K562 (cell line): ENCODE measurements around the gene DENND6B. TPM values are rescaled to one million over a fixed set of nuclear protein-coding genes. Genes with fewer than 3 reads are reported as not detected.

Experiments used
- ATAC-seq: fragments of 200-7000 bp; cut with Tn5 transposase; 3 replicates; pipeline ENCODE4 v1.9.1; 2020; ENCODE audit warnings: moderate library complexity
- BruUV-seq: library from RNA; stranded (reverse); fragments of 400-500 nt; replicated peaks from 2 replicates; lab custom pipeline; 2021; lab: Mats Ljungman, UMichigan
- CTCF ChIA-PET: fragments of 300-600 bp; formaldehyde crosslinking; extraction: SDS; loops from one replicate; lab custom pipeline; 2021; ENCODE audit warnings: low intra/inter-chr PET ratio; lab: Yijun Ruan, JAX
- POLR2A ChIA-PET: fragments of 300-600, 350-650 bp; sonication (Branson Sonifier 250); formaldehyde crosslinking; extraction: SDS; loops from one replicate; lab custom pipeline; 2021; ENCODE audit warnings: antibody characterized with exemption, inconsistent platforms; lab: Yijun Ruan, JAX
- DNase-seq, 4 experiments: peaks; one replicate each; pipeline versions ENCODE4 v3.0.0 to v3.0.0-alpha.2; 2011 to 2018; ENCODE audit warnings: low spot score in 3 of 4, mixed read lengths in 3 of 4; ENCODE audit errors: extremely low read depth in 1 of 4
- FAIRE-seq: peaks from 2 replicates; lab custom pipeline; 2011; peaks lifted over from hg19 to GRCh38; lab: Jason Lieb, UNC
- H2AFZ ChIP-seq: 2 replicates; pipeline ENCODE4 v1.6.0; 2011; ENCODE audit warnings: low read depth, low read length, control low read depth, inconsistent platforms
- H3K27ac ChIP-seq: fragments of 200-600 bp; 3 replicates; pipeline ENCODE4 v1.8.0; 2011; ENCODE audit warnings: low read depth, mild to moderate bottlenecking, control low read depth, inconsistent platforms, low read length, moderate library complexity, mixed read lengths; ENCODE audit errors: extremely low read depth
- H3K27me3 ChIP-seq, 2 experiments: fragments of 300-600 bp in 1 of 2; 2 replicates in 1 of 2; 3 replicates in 1 of 2; pipeline versions ENCODE4 v1.6.0 to v1.8.0; 2011; ENCODE audit warnings: inconsistent platforms in 2 of 2, low read length in 2 of 2, mild to moderate bottlenecking in 1 of 2, mixed read lengths in 1 of 2, moderate library complexity in 1 of 2; ENCODE audit not compliant: control insufficient read depth in 2 of 2, insufficient read depth in 2 of 2
- H3K36me3 ChIP-seq: fragments of 300-600 bp; 3 replicates; pipeline ENCODE4 v1.8.0; 2011; ENCODE audit warnings: mild to moderate bottlenecking, low read length, inconsistent platforms; ENCODE audit not compliant: control insufficient read depth, insufficient read depth
- H3K4me1 ChIP-seq, 2 experiments: fragments of 200-600 bp in 1 of 2; replicated peaks in 1 of 2; 2 replicates in 1 of 2; 3 replicates in 1 of 2; pipeline versions ENCODE4 v1.5.1 to v1.8.0; 2011; ENCODE audit warnings: inconsistent platforms in 2 of 2, low read length in 2 of 2, mild to moderate bottlenecking in 1 of 2, mixed read lengths in 1 of 2, moderate library complexity in 1 of 2; ENCODE audit not compliant: control insufficient read depth in 2 of 2, insufficient read depth in 2 of 2
- H3K4me2 ChIP-seq: 2 replicates; pipeline ENCODE4 v1.6.1; 2011; ENCODE audit warnings: low read length, control low read depth, inconsistent platforms, mixed read lengths; ENCODE audit not compliant: insufficient read depth
- H3K4me3 ChIP-seq: fragments of 200-600 bp; sonication (generic), shearing (Covaris generic); 2 replicates; pipeline ENCODE4 v1.5.1; 2016; ENCODE audit warnings: control low read depth, inconsistent platforms
- H3K79me2 ChIP-seq: fragments of 200-600 bp; 3 replicates; pipeline ENCODE4 v1.8.0; 2011; ENCODE audit warnings: low read length, inconsistent platforms; ENCODE audit not compliant: control insufficient read depth, insufficient read depth
- H3K9ac ChIP-seq, 2 experiments: 2 replicates each; pipeline versions ENCODE4 v1.6.0 to v1.6.1; 2011; ENCODE audit warnings: low read depth in 2 of 2, low read length in 2 of 2, control low read depth in 1 of 2, inconsistent platforms in 1 of 2, mild to moderate bottlenecking in 1 of 2, mixed read lengths in 1 of 2; ENCODE audit not compliant: insufficient read depth in 1 of 2
- H3K9me1 ChIP-seq: one replicate; pipeline ENCODE4 v1.6.0; 2011; ENCODE audit warnings: inconsistent platforms, mild to moderate bottlenecking, low read length, moderate library complexity; ENCODE audit not compliant: control insufficient read depth, insufficient read depth
- H3K9me3 ChIP-seq: replicated peaks from 2 replicates; pipeline ENCODE4 v1.5.1; 2011; ENCODE audit warnings: low read depth, low read length, inconsistent platforms; ENCODE audit not compliant: control insufficient read depth, insufficient read depth
- H4K20me1 ChIP-seq: replicated peaks from 2 replicates; pipeline ENCODE4 v1.6.1; 2011; ENCODE audit warnings: low read length, inconsistent platforms, mixed read lengths; ENCODE audit not compliant: control insufficient read depth, insufficient read depth
- CEBPG ChIP-seq, 3 experiments: fragments of 200-800 bp in 1 of 3; sonication (Bioruptor generic) in 1 of 3; sonication (generic) in 1 of 3; formaldehyde crosslinking in 1 of 3; IDR thresholded peaks in 2 of 3; conservative IDR thresholded peaks in 1 of 3; 2 replicates each; pipeline versions ENCODE4 v1.6.1 to v1.8.0; 2016 to 2022; ENCODE audit warnings: missing compliant biosample characterization in 2 of 3, missing genetic modification characterization in 2 of 3, mild to moderate bottlenecking in 1 of 3, missing genetic modification reagents in 1 of 3
- CUX1 ChIP-seq: fragments of 200-800 bp; sonication (Bioruptor generic); IDR thresholded peaks from 2 replicates; pipeline ENCODE4 v1.6.1; 2016; ENCODE audit warnings: missing genetic modification characterization, missing compliant biosample characterization
- ETV6 ChIP-seq, 3 experiments: fragments of 150-350 bp in 1 of 3; sonication (generic) in 1 of 3; formaldehyde crosslinking in 1 of 3; IDR thresholded peaks; 2 replicates each; pipeline versions ENCODE4 v1.6.1 to v1.8.0; 2014 to 2022; ENCODE audit warnings: borderline replicate concordance in 2 of 3, low read depth in 2 of 3, antibody characterized with exemption in 1 of 3, low read length in 1 of 3, mild to moderate bottlenecking in 1 of 3, missing genetic modification reagents in 1 of 3
- FOXP4 ChIP-seq: sonication (generic); formaldehyde crosslinking; IDR thresholded peaks from 2 replicates; pipeline ENCODE4 v1.8.0; 2022; ENCODE audit warnings: mild to moderate bottlenecking, missing genetic modification reagents, borderline replicate concordance
- RBFOX2 ChIP-seq: fragments of 200-400 bp; formaldehyde crosslinking; IDR thresholded peaks from 2 replicates; pipeline ENCODE4 v1.6.1; 2017; ENCODE audit warnings: low read depth, mild to moderate bottlenecking, low read length, moderate library complexity
- SRSF7 ChIP-seq: fragments of 200-400 bp; formaldehyde crosslinking; optimal IDR thresholded peaks from 2 replicates; pipeline ENCODE3; 2017; ENCODE audit warnings: mild to moderate bottlenecking, low read depth, low read length
- ZBTB2 ChIP-seq: fragments of 450-650 bp; IDR thresholded peaks from 2 replicates; pipeline ENCODE4 v1.6.1; 2016; ENCODE audit warnings: antibody characterized with exemption
- ZC3H4 ChIP-seq: sonication (generic); formaldehyde crosslinking; IDR thresholded peaks from 2 replicates; pipeline ENCODE4 v1.9.0; 2021; ENCODE audit warnings: missing genetic modification reagents, borderline replicate concordance
- ZFP30 ChIP-seq: fragments of 250-450 bp; sonication (Bioruptor Pico); IDR thresholded peaks from 2 replicates; pipeline ENCODE4 v1.8.0; 2022; ENCODE audit warnings: moderate library complexity, mild to moderate bottlenecking, inconsistent platforms, borderline replicate concordance
- ZNF717 ChIP-seq: fragments of 250-450 bp; sonication (Bioruptor Pico); IDR thresholded peaks from 2 replicates; pipeline ENCODE4 v1.5.0; 2021
- WGBS: fragments of 100-300 bp; shearing (Covaris generic); methylation state at CpG from one replicate; pipeline ENCODE4 v1.1.6; 2016; ENCODE audit warnings: low coverage, mixed read lengths; ENCODE audit not compliant: insufficient coverage; ENCODE audit errors: missing lambda C conversion rate; 5-methylcytosine and 5-hydroxymethylcytosine counted together
- in situ Hi-C: fragments of 300-500 bp; cut with MboI; formaldehyde crosslinking; loops from 4 replicates; pipeline ENCODE4 v1.15.0; 2018; ENCODE audit warnings: inconsistent platforms, mixed read lengths
- intact Hi-C: fragments of 100-400 bp; cut with micrococcal nuclease; formaldehyde crosslinking; loops from 2 replicates; pipeline ENCODE4 v1.14.2; 2022
- polyA plus RNA-seq, 8 experiments: library from polyadenylated mRNA; depleted of rRNA in 4 of 8; stranded (reverse) in 5 of 8; unstranded in 3 of 8; fragments of >200 nt; fragmentation: Nextera tagmentation in 2 of 8; fragmentation: Illumina TruSeq in 1 of 8; extraction: Ambion mirVana in 2 of 8; extraction: Trizol in 1 of 8; gene quantifications; 2 replicates each; pipeline versions ENCODE4 v1.2.1 to v1.2.3, GENCODE V29; 2011 to 2014; ENCODE audit warnings: inconsistent platforms in 1 of 8, missing spikeins in 1 of 8
- total RNA-seq, 7 experiments: library from RNA; depleted of rRNA in 6 of 7; stranded (reverse); fragments of >200 nt in 6 of 7; fragmentation: Illumina TruSeq in 2 of 7; extraction: Trizol in 2 of 7; gene quantifications; 2 replicates each; pipeline versions ENCODE4 v1.2.1 to v1.2.3, GENCODE V29; 2011 to 2021; ENCODE audit warnings: low replicate concordance in 1 of 7

DENND6B gene
- total and polyA plus RNA-seq, 9 of the 15 experiments (the other 6 are each of a cell fraction or from before 2014, with no cell fraction given): 0.07 to 3.7 (median 1.5) TPM

- no peak for FAIRE-seq
- Histone ChIP-seq H3K79me2 (peaks cover 4% of the 10 kb centered on the region), H2AFZ (no peak overlapping the region), H3K27me3 (no peaks in the 10 kb centered on the region), H3K4me3 (no peak overlapping the region), H4K20me1 (no peaks in the 10 kb centered on the region), H3K9me3 (no peaks in the 10 kb centered on the region), H3K9me1 (no peaks in the 10 kb centered on the region), H3K4me1 (peaks cover 15 to 84% of the 10 kb centered on the region in 2 experiments), H3K36me3 (no peaks in the 10 kb centered on the region), H3K4me2 (no peak overlapping the region), H3K9ac (peak overlapping the region in 1 of 2 experiments; percentile 17; a peak in 1 of 4 replicates), H3K27ac (no peak overlapping the region)
- intact Hi-C loops (no loop called here), in situ Hi-C loops (no loop called here)
- 73% methylated on average over 7 of the region's 23 CpGs for whole genome bisulfite sequencing
- BruUV-seq: no TSS peak
- ATAC-seq: no peak
- DNase-seq: no peak
- ChIA-PET POLR2A (no interaction called here), CTCF (no interaction called here)
- TF ChIP-seq ZFP30 (CRISPR knock-in tag) (no peak), CUX1 (CRISPR knock-in tag) (no peak), CEBPG (CRISPR knock-in tag; IDR thresholded peaks at IDR 0.05) (no peak), CEBPG (tag; conservative IDR thresholded peaks at IDR 0.05 in 1 of 2, IDR thresholded peaks at IDR 0.05 in 1 of 2) (no peak), ZC3H4 (CRISPR knock-in tag) (no peak), RBFOX2 (no peak), ZBTB2 (no peak), ZNF717 (no peak), ETV6 (IDR thresholded peaks at IDR 0.05; ENCODE audit: borderline replicate concordance in 1 of 2, low read depth in 2 of 2, low read length in 1 of 2) (no peak), ETV6 (CRISPR knock-in tag; IDR thresholded peaks at IDR 0.05; ENCODE audit: borderline replicate concordance) (no peak), FOXP4 (CRISPR knock-in tag) (no peak), SRSF7 (no peak)
Measured at GRCh38 chr22:50311606-50312351, 15.0 kb downstream of the DENND6B start.
